ENCODE measurements around the gene HELZ2. TPM values are rescaled to one million over a fixed set of nuclear protein-coding genes. Genes with fewer than 3 reads are reported as not detected.

HELZ2 gene
- total RNA-seq, 1 donor: 27.0 TPM

GRCh38 chr20:63552481-63553249, 21.4 kb downstream of the HELZ2 start:
- no peak for DNase-seq (ENCODE audit: low read depth)
- H3K4me3 ChIP-seq (ENCODE audit: low read depth, low read length): no peak overlapping the region
- TF ChIP-seq CTCF (IDR thresholded peaks at IDR 0.05; ENCODE audit: insufficient read depth, low read length): no peak

DNA sequence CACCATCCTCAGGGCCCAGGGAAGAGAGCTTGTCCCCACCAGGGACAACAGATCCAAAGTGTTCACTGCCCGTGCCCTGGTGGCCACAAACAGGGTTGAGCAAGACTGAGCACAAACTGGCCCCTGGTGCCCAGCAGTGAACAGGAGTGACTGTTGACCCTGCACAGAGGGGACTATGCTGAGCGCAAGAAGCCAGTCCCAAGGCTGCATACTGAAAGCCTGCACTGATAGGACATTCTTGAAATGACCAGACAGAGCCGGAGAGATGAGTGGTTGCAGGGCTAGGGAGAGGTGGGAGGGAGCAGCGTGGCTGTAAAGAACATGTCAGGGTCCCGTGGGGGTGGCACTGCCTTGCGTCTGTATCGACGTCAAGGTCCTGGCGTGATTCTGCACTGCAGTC, 23.0 kb downstream of the HELZ2 start:
- DNase-seq (ENCODE audit: low read depth): no peak
- no peak for TF ChIP-seq CTCF (IDR thresholded peaks at IDR 0.05; ENCODE audit: insufficient read depth, low read length)
- no peak overlapping the region for H3K4me3 ChIP-seq (ENCODE audit: low read depth, low read length)

- TF ChIP-seq CTCF (IDR thresholded peaks at IDR 0.05; ENCODE audit: insufficient read depth, low read length): no peak
- no peak overlapping the region for H3K4me3 ChIP-seq (ENCODE audit: low read depth, low read length)
- no peak for DNase-seq (ENCODE audit: low read depth)
These were observed 24.3 kb downstream of the HELZ2 start for GRCh38 chr20:63549679-63550282.

DNA sequence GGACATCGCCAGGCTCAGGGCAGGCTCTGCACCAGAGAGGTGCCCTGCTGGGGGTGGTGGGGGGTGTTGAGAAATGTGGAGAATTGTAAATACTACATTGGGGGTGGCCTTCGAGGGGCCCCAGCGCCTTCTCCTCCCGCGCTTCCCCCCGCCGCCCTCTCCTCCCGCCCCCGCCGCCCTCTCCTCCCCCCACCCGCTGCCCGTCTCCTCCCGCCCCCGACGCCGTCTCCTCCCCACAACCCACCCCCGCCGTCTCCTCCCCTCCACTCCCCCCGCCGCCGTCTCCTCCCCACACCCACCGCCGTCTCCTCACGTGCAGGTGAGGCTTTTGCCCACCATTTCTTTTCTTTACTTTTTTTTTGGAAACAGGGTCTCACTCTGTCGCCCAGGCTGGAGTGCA, 25.0 kb downstream of the HELZ2 start:
- DNase-seq (ENCODE audit: low read depth): no peak
- no peak overlapping the region for H3K4me3 ChIP-seq (ENCODE audit: low read depth, low read length)
- TF ChIP-seq CTCF (IDR thresholded peaks at IDR 0.05; ENCODE audit: insufficient read depth, low read length): no peak

- no peak for DNase-seq (ENCODE audit: low read depth)
- H3K4me3 ChIP-seq (ENCODE audit: low read depth, low read length): no peak overlapping the region
- no peak for TF ChIP-seq CTCF (IDR thresholded peaks at IDR 0.05; ENCODE audit: insufficient read depth, low read length)
These were observed 25.5 kb downstream of the HELZ2 start for GRCh38 chr20:63548542-63548941.

DNA sequence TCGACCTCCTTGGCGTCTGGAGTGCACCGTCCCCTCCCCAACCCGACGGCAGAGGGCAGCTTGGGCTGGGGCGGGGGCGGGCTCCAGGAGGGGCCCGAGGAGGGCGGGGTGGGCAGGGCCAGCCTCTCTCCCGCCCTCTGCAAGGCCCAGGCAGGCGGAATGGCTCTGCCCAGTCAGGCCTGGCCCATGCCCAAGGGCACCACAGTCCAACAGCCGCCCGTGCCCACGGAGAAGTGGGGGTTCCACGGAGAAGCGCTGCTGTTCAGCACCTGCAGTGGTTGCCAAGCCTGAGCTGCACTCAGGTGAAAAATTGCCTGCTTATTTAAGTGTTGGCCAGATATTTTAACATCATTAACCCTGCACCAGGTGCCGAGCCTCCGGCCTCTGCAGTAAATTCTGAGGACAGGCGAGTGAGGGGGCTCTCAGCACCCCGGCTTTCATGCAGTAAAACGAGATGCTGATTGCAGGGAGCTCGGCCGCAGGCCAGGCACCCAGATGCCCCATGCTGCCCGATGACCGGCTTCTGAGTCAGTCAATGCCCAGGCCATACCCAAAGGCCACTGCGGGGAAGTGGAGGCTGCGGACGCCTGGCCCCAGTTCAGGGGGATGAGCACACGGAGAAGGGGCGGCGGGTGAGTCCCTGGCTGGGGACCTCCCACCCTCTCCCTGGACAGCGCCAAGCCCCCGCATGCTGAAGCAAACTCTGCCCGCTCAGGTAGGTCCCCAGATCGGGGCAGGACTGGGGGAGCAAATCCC, 26.1 kb downstream of the HELZ2 start, which contains the start of gene SRMS:
Gene SRMS (minus strand): TSS at position 25 of the 756 bp plus-strand sequence. CDS start 286 bp downstream, outside the sequence.
- no peak for TF ChIP-seq CTCF (IDR thresholded peaks at IDR 0.05; ENCODE audit: insufficient read depth, low read length)
- DNase-seq (ENCODE audit: low read depth): no peak
- H3K4me3 ChIP-seq (ENCODE audit: low read depth, low read length): no peak within 1 kb of the TSS

Measured in fibroblast of the aortic adventitia (primary cell).